HCT116 (cell line): ENCODE results near the gene CALCOCO1.

ENCODE experiments used
- EZH2 ChIP-seq: fragments of 200-600 bp; sonication (generic); IDR thresholded peaks from 2 replicates; pipeline ENCODE4 v1.6.1; 2017; ENCODE audit warnings: antibody characterized with exemption, mixed run types
- POLR2A ChIP-seq: IDR thresholded peaks from 2 replicates; pipeline ENCODE4 v1.7.0; 2011; ENCODE audit warnings: borderline replicate concordance; ENCODE audit not compliant: insufficient read depth, insufficient read length; ENCODE audit errors: extremely low read depth
- SP1 ChIP-seq: IDR thresholded peaks from 2 replicates; pipeline ENCODE4 v1.6.1; 2012; ENCODE audit warnings: low read depth
- TCF7L2 ChIP-seq: IDR thresholded peaks from 2 replicates; pipeline ENCODE4 v1.7.0; 2011; ENCODE audit warnings: borderline replicate concordance, inconsistent platforms; ENCODE audit not compliant: insufficient read depth, insufficient read length; ENCODE audit errors: extremely low read depth
- TF ChIP-seq, protein P1 (sequence below), 3 experiments: fragments of 200-600 bp in 1 of 3; sonication (generic) in 1 of 3; IDR thresholded peaks in 2 of 3; conservative IDR thresholded peaks in 1 of 3; 2 replicates each; pipeline ENCODE4 v1.5.1; 2012 to 2017; ENCODE audit warnings: low read depth in 2 of 3, low read length in 2 of 3, antibody characterized with exemption in 1 of 3, borderline replicate concordance in 1 of 3, control low read depth in 1 of 3, mild to moderate bottlenecking in 1 of 3, mixed read lengths in 1 of 3, mixed run types in 1 of 3, moderate library complexity in 1 of 3; ENCODE audit not compliant: insufficient read depth in 1 of 3

DNA sequence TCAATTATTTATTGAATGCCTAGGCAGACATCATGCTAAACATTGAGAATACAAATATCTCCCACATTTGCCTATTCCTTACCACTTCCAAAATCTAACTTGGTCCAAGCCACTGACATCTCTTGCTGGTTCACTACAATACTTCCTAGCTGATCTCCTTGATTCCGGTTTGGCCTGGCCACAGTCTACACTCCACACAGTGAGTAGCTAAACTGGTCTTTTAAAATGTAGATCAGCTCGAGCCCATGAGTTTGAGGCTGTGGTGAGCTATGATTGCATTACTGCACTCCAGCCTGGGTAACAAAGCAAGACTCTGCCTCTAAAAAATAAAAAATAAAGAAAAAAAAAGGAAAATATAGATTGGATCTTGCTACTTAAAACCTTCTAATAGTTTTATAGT is 43.8 kb downstream of the CALCOCO1 start:
- TF ChIP-seq POLR2A: no peak
- TF ChIP-seq, protein P1, sequence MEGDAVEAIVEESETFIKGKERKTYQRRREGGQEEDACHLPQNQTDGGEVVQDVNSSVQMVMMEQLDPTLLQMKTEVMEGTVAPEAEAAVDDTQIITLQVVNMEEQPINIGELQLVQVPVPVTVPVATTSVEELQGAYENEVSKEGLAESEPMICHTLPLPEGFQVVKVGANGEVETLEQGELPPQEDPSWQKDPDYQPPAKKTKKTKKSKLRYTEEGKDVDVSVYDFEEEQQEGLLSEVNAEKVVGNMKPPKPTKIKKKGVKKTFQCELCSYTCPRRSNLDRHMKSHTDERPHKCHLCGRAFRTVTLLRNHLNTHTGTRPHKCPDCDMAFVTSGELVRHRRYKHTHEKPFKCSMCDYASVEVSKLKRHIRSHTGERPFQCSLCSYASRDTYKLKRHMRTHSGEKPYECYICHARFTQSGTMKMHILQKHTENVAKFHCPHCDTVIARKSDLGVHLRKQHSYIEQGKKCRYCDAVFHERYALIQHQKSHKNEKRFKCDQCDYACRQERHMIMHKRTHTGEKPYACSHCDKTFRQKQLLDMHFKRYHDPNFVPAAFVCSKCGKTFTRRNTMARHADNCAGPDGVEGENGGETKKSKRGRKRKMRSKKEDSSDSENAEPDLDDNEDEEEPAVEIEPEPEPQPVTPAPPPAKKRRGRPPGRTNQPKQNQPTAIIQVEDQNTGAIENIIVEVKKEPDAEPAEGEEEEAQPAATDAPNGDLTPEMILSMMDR (IDR thresholded peaks at IDR 0.05 in 2 of 3, conservative IDR thresholded peaks at IDR 0.05 in 1 of 3; ENCODE audit: borderline replicate concordance in 1 of 3, insufficient read depth in 1 of 3, low read depth in 2 of 3, low read length in 2 of 3): no peak
- no peak for TF ChIP-seq SP1
- no peak for TF ChIP-seq TCF7L2
- TF ChIP-seq EZH2: no peak
